Measurements from ENCODE around the gene TMCC1. TPM values are rescaled to one million over a fixed set of nuclear protein-coding genes. Genes with fewer than 3 reads are reported as not detected.
A peak's percentile ranks its signal among the peaks of the same experiment; 100 is the strongest.

TMCC1 gene
- total and polyA plus RNA-seq, 12 donors: 5.3 to 36.0 (median 27.2) TPM

DNA sequence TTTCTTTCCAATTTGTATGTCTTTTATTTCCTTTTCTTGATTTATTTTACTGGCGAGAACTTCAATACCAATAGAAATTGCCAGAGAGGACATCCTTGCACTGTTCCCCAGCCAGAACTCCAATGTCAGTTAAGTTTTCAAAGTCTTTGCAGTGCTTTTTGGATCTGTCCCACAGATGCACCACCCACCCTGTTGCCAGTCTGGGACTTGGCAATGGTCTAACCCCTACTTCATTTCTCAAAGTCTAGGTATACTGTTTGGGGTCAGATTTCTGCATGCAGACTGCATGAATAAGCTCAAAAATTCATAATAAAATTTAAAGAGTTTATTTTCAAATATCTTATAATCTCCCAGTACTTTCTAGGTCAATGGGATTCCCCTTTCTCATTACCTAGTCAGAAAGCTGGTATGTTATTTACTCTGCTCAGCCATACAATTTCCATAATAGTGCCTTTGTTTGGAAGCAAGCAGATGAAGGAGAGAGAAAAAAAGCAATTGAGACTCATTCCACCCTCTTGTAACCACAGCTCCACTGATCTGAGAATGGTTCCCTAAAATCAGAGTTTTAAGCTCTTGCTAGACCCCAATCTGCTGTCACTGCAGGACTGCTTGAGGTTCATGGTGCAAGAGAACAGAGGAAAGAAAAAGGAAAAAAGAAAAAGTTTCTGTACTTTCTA lies 161.2 kb downstream of the TMCC1 start:
- no peaks in the 10 kb centered on the region for H3K9me3 ChIP-seq
- 97 to 98% methylated on average over 1 of the region's 1 CpG for WGBS, 2 donors
- intact Hi-C loops (cut with DNase I): loop anchor here in 1 of 10 donors (5.0 kb wide), 1 partner anchor 40 kb away; no protein-coding TSS in a partner anchor
- H3K36me3 ChIP-seq: peaks cover 0 to 4% (median 0%) of the 10 kb centered on the region in 9 donors
- no peak overlapping the region for H3K27ac ChIP-seq
- TF ChIP-seq CTCF (IDR thresholded peaks at IDR 0.05): no peak
- ATAC-seq: no peak
- DNase-seq: no peak
- peaks cover 0 to 3% (median 0%) of the 10 kb centered on the region in 9 donors for H3K4me1 ChIP-seq
- H3K27me3 ChIP-seq: no peaks in the 10 kb centered on the region
- H3K4me3 ChIP-seq: no peak overlapping the region

DNA sequence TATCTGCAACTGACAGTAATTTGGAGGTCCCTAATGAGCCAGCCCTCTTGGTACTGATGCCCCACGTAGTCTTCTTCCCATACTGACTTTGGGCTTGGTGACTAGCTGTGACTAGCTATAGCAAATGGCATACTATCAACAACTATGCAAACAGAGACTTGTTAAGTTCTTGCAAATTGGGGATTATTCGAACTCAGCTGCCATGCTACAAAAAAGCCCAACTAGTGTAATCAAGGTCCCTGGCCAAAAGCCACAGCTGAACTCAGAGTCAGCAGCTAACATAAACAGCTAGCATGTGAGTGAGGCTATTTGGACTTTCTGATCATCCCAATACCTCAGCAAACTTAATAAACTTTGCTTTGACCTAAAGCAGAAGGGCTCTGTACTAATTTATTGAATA lies 165.8 kb downstream of the TMCC1 start:
- intact Hi-C loops (cut with DNase I): loop anchor here in 2 of 10 donors (5.0 to 10.0 kb wide), 2 partner anchors 70 to 73 kb away; no protein-coding TSS in a partner anchor
- ATAC-seq (no peak), DNase-seq (no peak)
- TF ChIP-seq CTCF (IDR thresholded peaks at IDR 0.05): no peak
- Histone ChIP-seq H3K27ac (no peak overlapping the region), H3K9me3 (no peaks in the 10 kb centered on the region), H3K27me3 (no peaks in the 10 kb centered on the region), H3K4me1 (peaks cover 0 to 20% (median 12%) of the 10 kb centered on the region in 9 donors), H3K4me3 (no peak overlapping the region), H3K36me3 (no peaks in the 10 kb centered on the region)
- WGBS, 2 donors: 73 to 76% methylated on average over 2 of the region's 2 CpGs

DNA sequence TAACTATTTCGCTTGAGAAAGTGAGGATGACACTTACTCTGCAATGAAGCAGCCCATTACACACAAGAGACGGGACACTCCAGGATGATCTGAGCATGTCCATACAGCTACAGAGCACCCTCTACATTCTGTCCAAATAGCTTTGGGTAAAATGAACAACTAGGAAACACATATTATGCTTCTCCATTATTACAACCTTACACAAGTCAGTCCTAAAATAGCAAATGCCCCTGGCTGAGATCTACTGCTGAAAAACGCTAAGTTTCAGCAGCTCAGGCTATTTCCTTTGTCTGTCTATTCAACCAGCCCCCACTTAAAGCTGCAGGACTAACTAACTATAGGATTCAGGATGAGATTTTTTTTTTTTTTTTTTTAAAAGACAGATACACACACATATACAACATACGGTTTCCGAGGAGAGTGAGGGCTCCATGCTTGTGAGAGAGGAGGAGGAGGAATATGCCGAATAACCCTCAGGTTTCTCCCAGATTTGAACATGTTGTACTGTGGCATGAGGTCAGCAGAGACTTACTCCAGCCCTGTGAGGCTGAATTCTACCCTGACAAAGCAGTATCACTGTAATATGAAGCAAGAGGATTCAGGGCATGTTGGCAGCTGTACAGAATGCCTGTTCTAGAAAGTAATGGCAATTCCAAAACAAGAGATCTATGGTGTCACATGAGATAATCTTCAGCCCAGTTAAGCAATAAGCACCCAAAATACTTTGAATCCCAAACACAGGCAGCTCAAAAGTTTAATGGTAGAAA lies 169.8 kb downstream of the TMCC1 start:
- peak overlapping the region in 9 of 10 donors; percentile 4 to 68 (median 46) for H3K27ac ChIP-seq
- WGBS, 2 donors: 37 to 49% methylated on average over 6 of the region's 6 CpGs
- peak overlapping the region in 7 of 10 donors; percentile 1 to 38 (median 26) for H3K4me3 ChIP-seq

More for the DNA sequence above, 169.8 kb downstream of the TMCC1 start:
- Histone ChIP-seq H3K4me1 (peaks cover 0 to 29% (median 20%) of the 10 kb centered on the region in 9 donors), H3K9me3 (no peaks in the 10 kb centered on the region), H3K36me3 (no peaks in the 10 kb centered on the region), H3K27me3 (no peaks in the 10 kb centered on the region)
- DNase-seq: peak in 1 of 2 donors; percentile 26
- no peak for TF ChIP-seq CTCF (IDR thresholded peaks at IDR 0.05)
- ATAC-seq: peak; percentile 79 to 97 (median 89)
- intact Hi-C loops (cut with DNase I): loop anchor here in 1 of 10 donors (10.0 kb wide), 1 partner anchor 69 kb away; no protein-coding TSS in a partner anchor
